Kidney (tissue), 14 donors: ENCODE measurements around the gene SDE2. TPM values are rescaled to one million over a fixed set of nuclear protein-coding genes. Genes with fewer than 3 reads are reported as not detected.

Experiments used
- DNase-seq, 5 donors: peaks; one replicate each; pipeline ENCODE4 v3.0.0-alpha.2; 2013 to 2020
- FAIRE-seq: peaks from 2 replicates; lab custom pipeline; 2012; peaks lifted over from hg19 to GRCh38; lab: Jason Lieb, UNC
- H3K27ac ChIP-seq, 2 donors: one replicate each; pipeline ENCODE4 v1.7.0; 2013; ENCODE audit warnings: low read depth in 2 of 2, low read length in 2 of 2, inconsistent platforms in 1 of 2
- H3K27me3 ChIP-seq: one replicate; pipeline ENCODE4 v1.7.1; 2013; ENCODE audit warnings: low read length, inconsistent platforms; ENCODE audit not compliant: control insufficient read depth, insufficient read depth
- H3K36me3 ChIP-seq, 3 donors: one replicate each; pipeline versions ENCODE4 v1.7.0 to v1.7.1; 2013; ENCODE audit warnings: low read length in 3 of 3, control low read depth in 1 of 3, inconsistent platforms in 1 of 3; ENCODE audit not compliant: insufficient read depth in 3 of 3, control insufficient read depth in 2 of 3
- H3K4me1 ChIP-seq, 3 donors: one replicate each; pipeline versions ENCODE4 v1.7.0 to v1.7.1; 2013; ENCODE audit warnings: low read length in 3 of 3, inconsistent platforms in 1 of 3, low read depth in 1 of 3; ENCODE audit not compliant: control insufficient read depth in 2 of 3, insufficient read depth in 2 of 3
- H3K4me3 ChIP-seq, 3 donors: one replicate each; pipeline versions ENCODE4 v1.7.0 to v1.8.1; 2013; ENCODE audit warnings: low read length in 3 of 3, control low read depth in 1 of 3, inconsistent platforms in 1 of 3
- H3K9ac ChIP-seq, 3 donors: one replicate each; pipeline versions ENCODE4 v1.7.0 to v1.7.1; 2013; ENCODE audit warnings: low read length in 3 of 3, control low read depth in 1 of 3, inconsistent platforms in 1 of 3
- H3K9me3 ChIP-seq, 3 donors: one replicate each; pipeline versions ENCODE4 v1.7.0 to v1.7.1; 2013; ENCODE audit warnings: low read length in 3 of 3, control low read depth in 1 of 3, inconsistent platforms in 1 of 3; ENCODE audit not compliant: control insufficient read depth in 2 of 3, insufficient read depth in 1 of 3
- intact Hi-C: fragments of 100-400 bp; cut with DNase I; formaldehyde crosslinking; loops from one replicate; pipeline ENCODE4 v1.11.1; 2022
- polyA plus RNA-seq: library from polyadenylated mRNA; stranded (reverse); fragments of 350-450 nt; fragmentation: Illumina TruSeq; extraction: RNeasy Lipid Tissue Mini Kit (QIAGEN cat#74804); gene quantifications from one replicate; pipeline ENCODE4 v1.2.3, GENCODE V29; 2014; ENCODE audit warnings: low read depth, low replicate concordance; ENCODE audit not compliant: insufficient read depth
- total RNA-seq: library from RNA; stranded (reverse); fragmentation: NEBNext Ultra II Directional; extraction: Animal tissue kit (Norgen Biotek cat#: 25700); gene quantifications from one replicate; pipeline ENCODE4 v1.2.1, GENCODE V29; 2021
- TF ChIP-seq, protein P1 (sequence below): IDR thresholded peaks from 3 replicates; pipeline ENCODE4 v1.5.1; 2012; ENCODE audit warnings: mild to moderate bottlenecking, moderate library complexity, borderline replicate concordance; ENCODE audit not compliant: insufficient read depth; ENCODE audit errors: extremely low read depth
- donor health status: control.
- donor health status: control.
- donor health status: control.
- donor health status: control.
- donor health status: control.
- donor health status: DM: yes; HTN: yes; CAD: no.
- donor health status: Normal renal cell carcinoma (clear cell type).

Gene SDE2
- total and polyA plus RNA-seq, 2 donors from 2014 or later, result 3.4 to 19.2 TPM

GRCh38 chr1:225933072-225933471, 66.1 kb downstream of the SDE2 start:
- no peaks in the 10 kb centered on the region for H3K9me3 ChIP-seq
- no peaks in the 10 kb centered on the region for H3K4me1 ChIP-seq
- H3K9ac ChIP-seq, result no peak overlapping the region
- H3K27me3 ChIP-seq, result no peaks in the 10 kb centered on the region
- no peak for DNase-seq
- no peak for FAIRE-seq
- no peak overlapping the region for H3K27ac ChIP-seq
- no peak overlapping the region for H3K4me3 ChIP-seq
- intact Hi-C loops, result no loop called here
- TF ChIP-seq, protein P1, sequence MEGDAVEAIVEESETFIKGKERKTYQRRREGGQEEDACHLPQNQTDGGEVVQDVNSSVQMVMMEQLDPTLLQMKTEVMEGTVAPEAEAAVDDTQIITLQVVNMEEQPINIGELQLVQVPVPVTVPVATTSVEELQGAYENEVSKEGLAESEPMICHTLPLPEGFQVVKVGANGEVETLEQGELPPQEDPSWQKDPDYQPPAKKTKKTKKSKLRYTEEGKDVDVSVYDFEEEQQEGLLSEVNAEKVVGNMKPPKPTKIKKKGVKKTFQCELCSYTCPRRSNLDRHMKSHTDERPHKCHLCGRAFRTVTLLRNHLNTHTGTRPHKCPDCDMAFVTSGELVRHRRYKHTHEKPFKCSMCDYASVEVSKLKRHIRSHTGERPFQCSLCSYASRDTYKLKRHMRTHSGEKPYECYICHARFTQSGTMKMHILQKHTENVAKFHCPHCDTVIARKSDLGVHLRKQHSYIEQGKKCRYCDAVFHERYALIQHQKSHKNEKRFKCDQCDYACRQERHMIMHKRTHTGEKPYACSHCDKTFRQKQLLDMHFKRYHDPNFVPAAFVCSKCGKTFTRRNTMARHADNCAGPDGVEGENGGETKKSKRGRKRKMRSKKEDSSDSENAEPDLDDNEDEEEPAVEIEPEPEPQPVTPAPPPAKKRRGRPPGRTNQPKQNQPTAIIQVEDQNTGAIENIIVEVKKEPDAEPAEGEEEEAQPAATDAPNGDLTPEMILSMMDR, result no peak
- no peaks in the 10 kb centered on the region for H3K36me3 ChIP-seq

Other genes with a start within 250 kb of the SDE2 start
- 199 TPM for gene SRP9, start 221.5 kb downstream of the SDE2 start, total RNA-seq
- gene SRP9, start 221.5 kb downstream of the SDE2 start, polyA plus RNA-seq, result 307 TPM
- 78.6 TPM for gene EPHX1, start 189.2 kb downstream of the SDE2 start, total RNA-seq
- 178 TPM for gene EPHX1, start 189.2 kb downstream of the SDE2 start, polyA plus RNA-seq
- gene TMEM63A, start 117.0 kb downstream of the SDE2 start, total RNA-seq, result 159 TPM
- 25.5 TPM for gene TMEM63A, start 117.0 kb downstream of the SDE2 start, polyA plus RNA-seq
- gene LEFTY1, start 110.2 kb downstream of the SDE2 start, total RNA-seq, result 8.6 TPM
- gene LEFTY1, start 110.2 kb downstream of the SDE2 start, polyA plus RNA-seq, result 0.41 TPM
- gene PYCR2, start 75.1 kb downstream of the SDE2 start, total RNA-seq, result 79.3 TPM
- 72.4 TPM for gene PYCR2, start 75.1 kb downstream of the SDE2 start, polyA plus RNA-seq
- gene LEFTY2, start 58.1 kb downstream of the SDE2 start, total RNA-seq, result 0.13 TPM
- gene LEFTY2, start 58.1 kb downstream of the SDE2 start, polyA plus RNA-seq, result 0.28 TPM
- gene H3-3A, start 63.4 kb upstream of the SDE2 start, total RNA-seq, result 524 TPM
- 404 TPM for gene H3-3A, start 63.4 kb upstream of the SDE2 start, polyA plus RNA-seq
- gene ACBD3, start 187.4 kb upstream of the SDE2 start, total RNA-seq, result 43.1 TPM
- gene ACBD3, start 187.4 kb upstream of the SDE2 start, polyA plus RNA-seq, result 12.4 TPM
- gene MIXL1, start 224.3 kb upstream of the SDE2 start, total RNA-seq, result 0.16 TPM
- gene MIXL1, start 224.3 kb upstream of the SDE2 start, polyA plus RNA-seq, result 0.56 TPM